HUES6 (cell line): ENCODE measurements around the gene TGM2.
"Not testable (repeated sequence)": the region's sequence is repeated elsewhere in the genome, so short reads cannot be mapped to it uniquely, and the experiment has no call there.

Experiments
- H3K27ac ChIP-seq: 2 replicates; pipeline ENCODE4 v1.7.0; 2013; ENCODE audit warnings: low read depth, mild to moderate bottlenecking, low read length, inconsistent platforms
- H3K27me3 ChIP-seq: 2 replicates; pipeline ENCODE4 v1.6.1; 2013; ENCODE audit warnings: low read length; ENCODE audit not compliant: control insufficient read depth, insufficient read depth
- H3K36me3 ChIP-seq: 2 replicates; pipeline ENCODE4 v1.6.1; 2013; ENCODE audit warnings: low read length; ENCODE audit not compliant: control insufficient read depth, insufficient read depth
- H3K4me1 ChIP-seq: 2 replicates; pipeline ENCODE4 v1.6.1; 2013; ENCODE audit warnings: low read length; ENCODE audit not compliant: control insufficient read depth, insufficient read depth
- H3K4me3 ChIP-seq: 2 replicates; pipeline ENCODE4 v1.5.1; 2013; ENCODE audit warnings: low read depth, low read length
- H3K9ac ChIP-seq: one replicate; pipeline ENCODE4 v1.6.1; 2013; ENCODE audit warnings: mild to moderate bottlenecking, low read length
- H3K9me3 ChIP-seq: 2 replicates; pipeline ENCODE4 v1.6.1; 2013; ENCODE audit warnings: low read depth, low read length; ENCODE audit not compliant: control insufficient read depth, insufficient read depth

Gene TGM2

DNA sequence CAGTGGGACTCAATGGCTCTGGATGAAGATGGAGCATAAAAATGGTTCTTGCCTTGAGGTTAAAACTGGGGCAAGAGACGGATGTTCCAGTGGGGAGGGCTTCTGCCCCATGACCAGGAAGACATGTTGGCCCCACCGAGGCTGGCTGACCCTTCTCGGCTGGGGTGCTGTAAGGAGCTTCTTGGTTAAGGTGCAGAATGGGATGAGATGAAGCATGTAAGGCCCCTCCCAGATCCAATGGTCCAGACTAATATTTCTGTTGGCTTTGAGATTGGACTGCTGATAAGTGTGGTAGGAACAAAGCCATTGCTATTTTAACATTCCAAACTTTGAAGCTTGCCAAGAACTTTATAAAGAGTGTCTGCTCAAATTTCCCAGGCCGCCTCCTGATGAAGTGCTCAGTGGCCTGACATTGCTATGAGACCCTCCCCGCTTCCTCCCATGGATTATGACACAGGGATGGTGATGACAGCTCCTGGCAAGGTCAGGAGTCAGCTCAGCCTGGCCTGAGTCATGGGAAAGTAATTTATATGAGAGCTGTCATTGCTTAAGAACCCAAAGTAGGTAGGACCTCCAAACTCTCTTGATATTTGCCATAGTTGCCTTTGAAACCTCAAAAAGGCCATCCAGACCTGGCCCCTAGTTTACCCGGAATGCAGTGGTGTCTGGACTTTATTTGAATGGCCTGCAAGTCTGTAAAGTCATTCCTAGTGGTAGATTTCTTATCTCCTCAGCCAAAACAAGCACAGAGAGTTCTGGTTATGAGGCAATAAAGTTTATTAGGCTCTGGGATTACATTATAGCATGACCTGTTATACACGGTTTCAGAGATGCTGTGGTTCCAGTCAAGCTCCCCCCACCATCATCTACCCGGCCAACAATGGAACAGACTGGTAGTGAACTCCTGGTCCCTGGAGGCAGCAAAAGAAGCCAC is 55.2 kb downstream of the TGM2 start:
- peaks cover 4% of the 10 kb centered on the region for H3K4me1 ChIP-seq
- H3K4me3 ChIP-seq: no peak overlapping the region
- H3K36me3 ChIP-seq: no peaks in the 10 kb centered on the region
- H3K27ac ChIP-seq: no peak overlapping the region
- no peak overlapping the region for H3K9ac ChIP-seq
- no peaks in the 10 kb centered on the region for H3K27me3 ChIP-seq
- no peaks in the 10 kb centered on the region for H3K9me3 ChIP-seq

- no peaks in the 10 kb centered on the region for H3K9me3 ChIP-seq
- H3K27ac ChIP-seq: no peak overlapping the region
- H3K9ac ChIP-seq: no peak overlapping the region
- no peak overlapping the region for H3K4me3 ChIP-seq
- no peaks in the 10 kb centered on the region for H3K27me3 ChIP-seq
- H3K36me3 ChIP-seq: no peaks in the 10 kb centered on the region
- H3K4me1 ChIP-seq: peaks cover 4% of the 10 kb centered on the region
These were observed 56.0 kb downstream of the TGM2 start for GRCh38 chr20:38108986-38109541.

- no peak overlapping the region for H3K9ac ChIP-seq
- H3K9me3 ChIP-seq: no peaks in the 10 kb centered on the region
- H3K36me3 ChIP-seq: no peaks in the 10 kb centered on the region
- H3K4me1 ChIP-seq: no peaks in the 10 kb centered on the region
- H3K4me3 ChIP-seq: no peak overlapping the region
- H3K27ac ChIP-seq: no peak overlapping the region
- no peaks in the 10 kb centered on the region for H3K27me3 ChIP-seq
These were observed 56.6 kb downstream of the TGM2 start for GRCh38 chr20:38108438-38108985.

DNA sequence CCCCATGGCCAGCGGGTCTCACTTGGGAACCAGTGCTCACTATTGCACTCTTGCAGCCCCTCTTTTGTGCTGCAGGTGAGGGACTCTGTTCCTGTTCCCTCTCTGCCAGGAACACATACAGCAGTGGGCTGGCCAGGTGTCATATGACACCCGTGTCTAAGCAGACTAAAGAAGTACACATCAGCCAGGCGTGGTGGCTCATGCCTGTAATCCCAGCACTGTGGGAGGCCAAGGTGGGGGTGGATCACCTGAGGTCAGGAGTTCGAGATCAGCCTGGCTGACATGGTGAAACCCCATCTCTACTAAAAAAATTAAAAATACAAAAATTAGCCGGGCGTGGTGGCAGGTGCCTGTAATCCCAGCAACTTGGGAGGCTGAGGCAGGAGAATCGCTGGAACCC is 57.2 kb downstream of the TGM2 start:
- H3K4me1 ChIP-seq, H3K27me3 ChIP-seq: not testable (repeated sequence)

DNA sequence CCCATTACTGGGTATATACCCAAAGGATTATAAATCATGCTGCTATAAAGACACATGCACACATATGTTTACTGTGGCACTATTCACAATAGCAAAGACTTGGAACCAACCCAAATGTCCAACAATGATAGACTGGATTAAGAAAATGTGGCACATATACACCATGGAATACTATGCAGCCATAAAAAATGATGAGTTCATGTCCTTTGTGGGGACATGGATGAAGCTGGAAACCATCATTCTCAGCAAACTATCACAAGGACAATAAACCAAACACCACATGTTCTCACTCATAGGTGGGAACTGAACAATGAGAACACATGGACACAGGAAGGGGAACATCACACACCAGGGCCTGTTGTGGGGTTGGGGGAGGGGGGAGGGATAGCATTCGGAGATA is 57.7 kb downstream of the TGM2 start:
- not testable (repeated sequence) for H3K36me3 ChIP-seq, H3K9me3 ChIP-seq, H3K4me1 ChIP-seq, H3K9ac ChIP-seq, H3K27me3 ChIP-seq, H3K4me3 ChIP-seq, H3K27ac ChIP-seq

More for the DNA sequence above, 57.2 kb downstream of the TGM2 start:
- not testable (repeated sequence) for H3K4me3 ChIP-seq, H3K9ac ChIP-seq, H3K27ac ChIP-seq, H3K9me3 ChIP-seq, H3K36me3 ChIP-seq

DNA sequence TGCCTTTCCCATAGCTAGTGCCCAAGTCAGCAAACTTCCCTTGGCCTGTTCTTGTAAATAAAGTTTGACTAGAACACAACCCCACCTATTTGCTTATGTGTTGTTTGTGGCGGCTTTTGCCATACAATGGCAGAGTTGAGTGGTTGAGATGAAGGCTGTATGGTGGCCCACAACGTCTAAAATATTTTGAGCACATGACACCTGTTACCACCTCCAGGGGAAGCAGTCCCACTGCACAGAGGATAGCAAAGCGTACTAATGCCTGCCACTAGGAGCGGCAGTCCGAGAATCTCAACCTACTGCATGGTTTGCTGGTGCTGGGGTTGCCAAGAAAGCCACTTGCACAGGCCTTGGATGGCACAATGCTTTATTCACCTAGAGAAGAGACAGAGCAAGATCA is 58.6 kb downstream of the TGM2 start:
- Histone ChIP-seq H3K4me3 (no peak overlapping the region), H3K27me3 (no peaks in the 10 kb centered on the region), H3K9ac (no peak overlapping the region), H3K36me3 (no peaks in the 10 kb centered on the region), H3K9me3 (0 out of 2 replicates have a peak, but pooled peaks cover 3% of the 10 kb centered on the region), H3K4me1 (no peaks in the 10 kb centered on the region), H3K27ac (no peak overlapping the region)

GRCh38 chr20:38104285-38104684 is 60.8 kb downstream of the TGM2 start:
- Histone ChIP-seq H3K4me1 (no peaks in the 10 kb centered on the region), H3K9me3 (peaks cover 6% of the 10 kb centered on the region; the same call in 1 of the 2 replicates), H3K36me3 (no peaks in the 10 kb centered on the region), H3K9ac (no peak overlapping the region), H3K4me3 (no peak overlapping the region), H3K27me3 (no peaks in the 10 kb centered on the region), H3K27ac (no peak overlapping the region)

DNA sequence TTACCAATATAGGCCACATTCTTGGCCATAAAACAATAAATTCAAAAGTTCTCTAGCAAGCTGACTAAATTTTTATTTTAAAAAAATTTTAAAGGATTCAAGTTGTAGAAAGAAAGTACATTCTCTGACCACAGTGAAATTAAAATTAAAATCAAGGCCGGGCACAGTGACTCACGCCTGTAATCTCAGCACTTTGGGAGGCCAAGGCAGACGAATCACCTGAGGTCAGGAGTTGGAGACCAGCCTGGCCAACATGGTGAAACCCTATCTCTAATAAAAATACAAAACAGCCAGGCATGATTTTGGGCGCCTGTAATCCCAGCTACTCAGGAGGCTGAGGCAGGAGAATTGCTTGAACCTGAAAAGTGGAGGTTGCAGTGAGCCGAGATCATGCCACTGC is 62.9 kb downstream of the TGM2 start:
- not testable (repeated sequence) for H3K9ac ChIP-seq, H3K27ac ChIP-seq, H3K4me3 ChIP-seq

GRCh38 chr20:38098952-38099351 is 66.1 kb downstream of the TGM2 start:
- Histone ChIP-seq H3K9me3 (peaks cover 6% of the 10 kb centered on the region; the same call in 1 of the 2 replicates), H3K9ac (no peak overlapping the region), H3K4me1 (no peaks in the 10 kb centered on the region), H3K27me3 (no peaks in the 10 kb centered on the region), H3K36me3 (no peaks in the 10 kb centered on the region), H3K4me3 (no peak overlapping the region), H3K27ac (no peak overlapping the region)

More for the DNA sequence above, 62.9 kb downstream of the TGM2 start:
- H3K4me1 ChIP-seq, H3K36me3 ChIP-seq, H3K9me3 ChIP-seq, H3K27me3 ChIP-seq: not testable (repeated sequence)

- H3K4me1 ChIP-seq: no peaks in the 10 kb centered on the region
- no peaks in the 10 kb centered on the region for H3K27me3 ChIP-seq
- H3K9me3 ChIP-seq: peaks cover 2% of the 10 kb centered on the region; the same call in 1 of the 2 replicates
- H3K4me3 ChIP-seq: no peak overlapping the region
- no peak overlapping the region for H3K9ac ChIP-seq
- no peak overlapping the region for H3K27ac ChIP-seq
- peaks cover 7% of the 10 kb centered on the region for H3K36me3 ChIP-seq
These were observed 69.9 kb downstream of the TGM2 start for GRCh38 chr20:38095017-38095686.
